Epithelial cell of prostate (primary cell): ENCODE data around the gene GZMM.

Experiments
- DNase-seq: peaks from one replicate; pipeline ENCODE4 v3.0.0-alpha.2; 2011; ENCODE audit warnings: low read depth, low spot score
- H3K27ac ChIP-seq: fragments of 450-650 bp; 2 replicates; pipeline ENCODE4 v1.5.1; 2017; ENCODE audit warnings: mild to moderate bottlenecking

GZMM gene

GRCh38 chr19:558770-559439 lies 15.1 kb downstream of the GZMM start:
- no peak overlapping the region for H3K27ac ChIP-seq
- no peak for DNase-seq

GRCh38 chr19:560121-560520 lies 16.3 kb downstream of the GZMM start:
- H3K27ac ChIP-seq, result no peak overlapping the region

GRCh38 chr19:566403-566802 lies 22.6 kb downstream of the GZMM start:
- no peak overlapping the region for H3K27ac ChIP-seq
- DNase-seq, result peak; percentile 29

More at GRCh38 chr19:560121-560520, 16.3 kb downstream of the GZMM start:
- DNase-seq, result no peak

DNA sequence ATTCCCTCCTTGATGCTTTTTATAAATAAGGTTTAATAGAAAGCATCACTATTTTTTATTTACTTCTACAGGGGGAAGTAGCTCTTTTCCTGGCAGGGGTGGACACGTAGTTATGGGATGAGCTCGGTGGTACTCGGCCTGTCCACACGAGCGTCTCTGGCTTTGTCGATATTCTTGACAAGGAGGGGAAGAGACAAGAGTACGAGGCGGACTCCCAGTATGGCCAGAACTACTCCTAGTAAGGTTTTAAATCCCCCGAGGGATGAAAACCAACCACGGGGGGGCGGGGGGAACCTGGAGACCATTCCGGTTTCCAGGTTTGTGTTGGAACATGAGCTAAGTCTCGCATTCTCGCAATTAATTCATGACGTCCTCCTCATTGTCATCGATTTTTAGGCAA lies 23.0 kb downstream of the GZMM start:
- no peak overlapping the region for H3K27ac ChIP-seq
- DNase-seq, result no peak

DNA sequence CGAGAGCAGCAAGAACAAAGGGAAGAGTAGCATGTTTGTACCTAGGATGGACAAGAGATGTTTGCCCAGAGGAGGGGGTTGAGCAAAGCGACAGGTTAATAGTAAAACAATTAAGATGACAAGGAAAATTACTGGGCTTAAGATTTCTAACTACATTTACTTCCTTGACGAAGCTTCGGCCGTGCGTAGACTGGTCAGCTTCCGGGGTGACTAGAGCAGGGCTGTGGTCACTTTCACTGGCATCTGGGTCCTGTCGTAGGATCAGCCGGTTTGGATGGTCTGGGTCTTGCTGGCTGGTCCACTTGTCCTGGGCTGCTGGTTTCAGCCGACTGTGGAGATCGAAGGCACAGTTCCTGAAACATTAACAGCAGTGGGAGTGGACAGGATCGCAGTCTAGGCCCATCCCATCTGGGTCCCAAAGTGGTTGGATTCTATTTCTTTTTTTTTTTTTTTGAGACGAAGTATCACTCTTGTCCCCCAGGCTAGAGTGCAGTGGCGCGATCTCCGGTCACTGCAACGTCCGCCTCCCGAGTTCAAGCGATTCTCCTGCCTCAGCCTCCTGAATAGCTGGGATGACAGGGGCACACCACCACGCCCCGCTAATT lies 23.5 kb downstream of the GZMM start:
- no peak for DNase-seq
- no peak overlapping the region for H3K27ac ChIP-seq

- no peak for DNase-seq
- no peak overlapping the region for H3K27ac ChIP-seq
These were observed 26.4 kb downstream of the GZMM start for GRCh38 chr19:570251-570686.

DNA sequence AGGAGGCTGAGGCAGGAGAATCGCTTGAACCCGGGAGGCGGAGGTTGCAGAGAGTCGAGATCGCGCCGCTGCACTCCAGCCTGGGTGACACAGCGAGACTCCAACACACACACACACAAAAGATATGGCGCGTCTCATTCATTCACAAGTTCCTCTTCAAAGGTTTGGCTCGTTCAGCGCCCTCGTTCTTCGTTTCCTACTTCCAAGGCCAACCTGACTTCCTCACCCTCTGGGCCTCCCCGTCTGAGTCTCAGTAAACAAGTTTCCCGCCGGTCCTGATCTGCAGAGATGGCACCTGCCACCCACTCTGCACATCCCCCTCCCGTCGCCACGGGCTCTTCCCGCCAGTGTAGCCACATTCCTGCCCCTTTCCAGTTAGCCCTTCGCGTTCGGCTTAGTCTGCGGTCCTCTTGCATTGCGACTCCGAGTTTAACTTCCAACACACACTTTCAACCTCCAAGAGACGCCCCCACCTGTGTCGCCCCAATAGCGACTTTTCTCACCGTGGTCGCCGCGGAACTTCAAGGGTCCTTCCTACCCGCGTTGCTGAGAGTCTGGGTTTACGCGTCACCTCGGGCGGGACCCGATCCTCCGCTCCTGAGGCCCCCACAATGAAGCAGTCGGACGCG lies 27.2 kb downstream of the GZMM start:
- H3K27ac ChIP-seq, result peak overlapping the region; percentile 77
- no peak for DNase-seq

GRCh38 chr19:571566-571974 lies 27.7 kb downstream of the GZMM start:
- no peak for DNase-seq
- H3K27ac ChIP-seq, result peak overlapping the region; percentile 77

- DNase-seq, result peak; percentile 91
- H3K27ac ChIP-seq, result peak within 1 kb of the TSS; percentile 77
These were observed 28.4 kb downstream of the GZMM start, which contains the start of gene BSG for GRCh38 chr19:572140-572742. Gene BSG, plus strand, starts transcription at chr19:572596. Its CDS starts 39 bp downstream, at chr19:572635.

DNA sequence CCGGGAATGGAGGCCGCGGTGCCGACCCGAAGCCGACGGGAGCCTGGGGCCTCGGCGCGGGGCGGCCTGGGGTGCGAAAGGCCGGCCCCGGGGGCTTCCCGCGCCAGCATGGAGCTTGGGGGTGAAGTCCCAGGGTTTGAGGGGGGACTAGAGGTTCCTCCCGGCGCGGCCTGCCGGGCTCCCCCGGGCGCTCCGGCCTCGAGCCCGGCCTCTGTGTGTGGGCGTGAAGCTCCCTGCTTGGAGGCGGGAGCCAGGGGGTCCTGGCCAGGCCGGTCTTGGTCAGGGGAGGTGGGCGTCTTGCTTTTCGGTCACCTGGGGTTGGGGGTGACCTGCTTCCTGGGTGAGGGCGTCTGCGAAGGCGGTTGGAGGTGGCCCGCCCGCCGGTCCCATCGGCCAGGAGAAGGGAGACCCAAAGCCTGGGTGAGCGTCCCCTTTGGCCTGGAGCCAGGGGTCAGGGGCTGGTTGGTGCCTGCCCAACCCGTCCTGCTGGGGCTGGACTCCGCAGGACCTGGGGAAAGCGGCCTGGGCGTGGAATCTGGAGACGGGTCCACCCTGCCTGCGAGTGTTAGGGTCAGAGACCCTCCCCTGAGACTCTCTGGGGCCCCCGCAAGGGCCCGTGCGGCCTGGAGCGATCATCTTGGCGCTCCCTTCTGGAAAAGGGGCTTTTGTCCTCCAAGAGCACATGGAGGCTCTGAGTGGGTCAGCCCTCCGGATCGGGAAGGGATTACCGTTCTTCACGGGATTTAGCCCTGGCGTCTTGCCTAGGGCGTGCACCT lies 29.1 kb downstream of the GZMM start:
- peak overlapping the region; percentile 77 for H3K27ac ChIP-seq
- DNase-seq, result no peak

GRCh38 chr19:573519-573825 lies 29.6 kb downstream of the GZMM start:
- peak overlapping the region; percentile 77 for H3K27ac ChIP-seq

DNA sequence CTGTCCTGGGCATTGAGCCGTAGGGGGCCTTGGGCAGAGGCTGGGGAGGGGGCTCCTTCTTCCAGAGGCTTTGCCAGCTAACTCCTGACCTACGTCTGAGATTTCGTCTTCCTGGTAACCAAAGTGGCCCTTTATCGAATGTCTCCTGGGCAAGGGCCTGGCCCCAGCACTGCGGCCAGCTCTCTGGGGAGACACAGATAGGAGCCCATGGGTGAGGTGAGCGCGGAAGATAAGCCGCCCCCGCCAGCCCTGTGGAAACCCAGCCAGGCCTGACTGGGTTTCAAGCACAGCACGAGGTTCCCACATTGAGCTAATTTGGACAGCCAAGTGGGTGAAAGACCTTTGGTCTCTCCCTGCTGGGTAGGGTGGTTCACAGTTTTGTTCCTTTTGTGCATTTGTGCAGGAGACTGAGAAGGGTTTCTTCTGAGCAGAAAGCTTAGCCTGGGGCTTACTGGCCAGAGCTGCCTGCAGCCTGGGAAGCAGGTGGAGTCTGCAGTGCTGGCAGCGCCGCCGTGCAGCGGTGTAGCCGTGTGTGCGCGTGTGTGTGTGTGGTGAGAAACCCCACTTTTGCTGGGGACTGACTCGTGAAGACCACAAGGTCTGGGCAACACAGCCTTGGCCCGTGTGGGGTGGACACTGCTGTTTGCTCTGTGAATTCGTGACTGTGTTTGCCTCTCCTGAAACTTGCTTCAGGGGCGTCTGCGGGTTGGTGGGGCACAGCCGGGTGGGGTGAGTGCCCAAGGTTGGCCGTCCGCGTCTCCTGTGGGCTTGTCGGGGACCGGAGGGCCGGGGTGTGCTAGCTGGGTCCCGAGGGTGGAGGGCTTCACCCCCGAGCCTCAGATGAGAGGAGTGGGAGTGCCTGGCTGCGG lies 31.0 kb downstream of the GZMM start:
- DNase-seq, result no peak
- peak overlapping the region; percentile 77 for H3K27ac ChIP-seq

More at GRCh38 chr19:573519-573825, 29.6 kb downstream of the GZMM start:
- no peak for DNase-seq

DNA sequence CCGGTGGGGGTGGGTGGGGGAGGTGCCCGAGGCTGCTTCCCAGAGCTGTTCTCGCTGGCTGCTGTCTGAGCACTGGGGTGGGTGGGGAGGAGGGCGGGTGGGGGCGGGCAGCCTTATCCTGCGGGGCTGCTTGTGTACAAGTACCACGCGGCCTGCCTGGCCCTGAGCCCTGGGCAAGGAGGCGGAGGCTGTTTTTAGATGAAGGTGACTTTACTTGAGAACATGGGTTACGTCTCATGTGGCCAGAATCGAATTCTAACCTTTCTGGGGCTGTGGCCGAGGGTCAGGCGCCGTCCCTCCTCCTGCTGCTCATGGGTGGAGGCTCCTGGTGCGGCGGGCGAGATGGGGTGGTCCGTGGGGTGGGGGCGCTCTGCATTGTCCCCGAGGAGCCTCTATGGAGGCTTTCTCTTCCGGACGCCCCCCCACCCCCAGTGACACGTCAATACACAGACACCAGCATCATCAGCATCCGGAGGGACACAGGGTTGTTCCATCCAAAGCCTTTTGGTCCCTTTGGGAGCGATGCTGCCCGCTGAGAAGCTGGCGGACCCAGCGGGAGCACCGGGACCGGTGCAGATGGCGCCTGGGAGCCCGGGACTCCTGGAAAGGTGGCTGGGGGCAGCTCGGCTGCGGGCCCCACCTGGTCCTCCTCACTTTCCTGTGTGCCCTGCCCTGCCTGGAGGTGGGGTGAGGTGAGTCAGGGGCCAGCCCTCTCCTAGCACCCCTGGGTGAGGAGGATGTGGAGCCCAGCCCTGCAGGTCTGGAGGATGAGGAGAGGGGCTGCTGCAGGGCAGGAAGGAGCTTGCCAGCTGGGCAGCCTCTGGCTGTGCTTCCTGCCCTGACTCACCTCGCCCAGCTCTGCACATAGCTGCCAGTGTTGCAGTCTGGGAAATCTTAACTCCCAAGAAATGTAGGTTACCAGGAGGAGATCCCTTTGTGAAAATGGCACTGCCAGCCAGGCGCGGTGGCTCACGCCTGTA lies 32.0 kb downstream of the GZMM start:
- H3K27ac ChIP-seq, result peak overlapping the region; percentile 77
- DNase-seq, result peak; percentile 39

GRCh38 chr19:576768-577438 lies 33.0 kb downstream of the GZMM start:
- DNase-seq, result no peak
- peak overlapping the region; percentile 77 for H3K27ac ChIP-seq

GRCh38 chr19:577439-578392 lies 33.9 kb downstream of the GZMM start:
- no peak overlapping the region for H3K27ac ChIP-seq
- DNase-seq, result no peak

DNA sequence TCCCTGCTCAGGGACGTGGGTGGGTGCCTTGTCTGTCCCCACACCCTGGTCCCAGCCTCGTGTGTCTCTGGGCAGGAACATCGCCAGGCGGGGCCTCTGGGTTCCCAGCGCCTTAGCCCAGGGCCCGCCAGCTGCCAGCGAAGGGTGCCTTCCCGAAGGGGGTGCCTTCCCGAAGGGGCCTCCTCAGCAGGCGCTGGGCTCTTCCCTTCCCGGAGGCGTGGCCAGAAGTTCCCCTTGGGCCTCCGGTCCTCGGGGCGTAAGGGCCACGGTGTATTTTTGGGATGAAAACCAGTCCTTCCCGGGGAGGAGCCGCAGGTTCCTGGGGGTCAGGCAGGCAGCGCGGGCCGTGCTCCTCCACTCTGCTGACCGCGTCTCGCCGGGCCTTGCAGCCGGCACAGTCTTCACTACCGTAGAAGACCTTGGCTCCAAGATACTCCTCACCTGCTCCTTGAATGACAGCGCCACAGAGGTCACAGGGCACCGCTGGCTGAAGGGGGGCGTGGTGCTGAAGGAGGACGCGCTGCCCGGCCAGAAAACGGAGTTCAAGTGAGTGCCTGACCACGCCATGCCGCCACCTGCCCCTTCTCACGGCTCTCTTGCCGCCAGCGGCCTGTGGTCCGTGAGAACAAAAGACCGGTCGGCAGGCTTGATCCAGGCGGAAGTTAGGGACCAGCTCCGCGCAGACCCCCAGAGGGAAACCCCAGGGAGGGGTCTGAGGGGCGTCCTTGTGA lies 35.4 kb downstream of the GZMM start:
- no peak for DNase-seq
- H3K27ac ChIP-seq, result no peak overlapping the region
